GM12878 (cell line): Measurements from ENCODE around the gene DEFB124. TPM values are rescaled to one million over a fixed set of nuclear protein-coding genes. Genes with fewer than 3 reads are reported as not detected.
"Not testable (repeated sequence)": the region's sequence is repeated elsewhere in the genome, so short reads cannot be mapped to it uniquely, and the experiment has no call there.

ENCODE experiments used
- ATAC-seq: fragments of 200-7000 bp; cut with Tn5 transposase; 3 replicates; pipeline ENCODE4 v1.9.1; 2020; ENCODE audit warnings: mild to moderate bottlenecking, moderate library complexity
- BruUV-seq: library from RNA; stranded (reverse); fragments of 400-500 nt; replicated peaks from 2 replicates; lab custom pipeline; 2021; lab: Mats Ljungman, UMichigan
- CTCF ChIA-PET: fragments of 300-600 bp; sonication (Branson Sonifier 250); formaldehyde crosslinking; extraction: SDS; loops from one replicate; lab custom pipeline; 2021; ENCODE audit warnings: inconsistent platforms; lab: Yijun Ruan, JAX
- POLR2A ChIA-PET: fragments of 350-600 bp; formaldehyde crosslinking; extraction: SDS; loops from one replicate; lab custom pipeline; 2021; ENCODE audit warnings: inconsistent platforms; lab: Charles Lee
- RAD21 ChIA-PET: fragments of 300-600 bp; sonication (Branson Sonifier 250); formaldehyde crosslinking; loops from one replicate; lab custom pipeline; 2023; ENCODE audit warnings: antibody characterized with exemption; ENCODE audit not compliant: unreplicated experiment; lab: Charles Lee
- SMC1A ChIA-PET: fragments of 300-600 bp; sonication (Branson Sonifier 250); formaldehyde crosslinking; loops from one replicate; lab custom pipeline; 2023; ENCODE audit not compliant: unreplicated experiment, uncharacterized antibody; lab: Charles Lee
- DNase-seq: peaks from one replicate; pipeline ENCODE4 v3.0.0-alpha.2; 2011; ENCODE audit warnings: low read depth, low spot score
- FAIRE-seq: peaks from 3 replicates; lab custom pipeline; 2011; peaks lifted over from hg19 to GRCh38; lab: Jason Lieb, UNC
- H2AFZ ChIP-seq: 2 replicates; pipeline ENCODE4 v1.6.0; 2011; ENCODE audit warnings: low read depth, low read length, control low read depth; ENCODE audit not compliant: control insufficient read depth
- H3K27ac ChIP-seq: 2 replicates; pipeline ENCODE4 v1.5.1; 2011; ENCODE audit warnings: control low read depth; ENCODE audit not compliant: control insufficient read depth, insufficient read depth
- H3K27me3 ChIP-seq, 2 experiments: replicated peaks in 1 of 2; 2 replicates each; pipeline versions ENCODE4 v1.6.0 to v1.6.1; 2011; ENCODE audit warnings: low read length in 1 of 2; ENCODE audit not compliant: control insufficient read depth in 2 of 2, insufficient read depth in 2 of 2
- H3K36me3 ChIP-seq, 2 experiments: 2 replicates each; pipeline ENCODE4 v1.5.1; 2011; ENCODE audit warnings: low read length in 1 of 2; ENCODE audit not compliant: control insufficient read depth in 2 of 2, insufficient read depth in 2 of 2
- H3K4me1 ChIP-seq: 2 replicates; pipeline ENCODE4 v1.6.1; 2011; ENCODE audit warnings: mild to moderate bottlenecking, low read length, moderate library complexity, mixed read lengths; ENCODE audit not compliant: control insufficient read depth, insufficient read depth
- H3K4me2 ChIP-seq: 2 replicates; pipeline ENCODE4 v1.6.0; 2011; ENCODE audit warnings: control low read depth; ENCODE audit not compliant: control insufficient read depth, insufficient read depth
- H3K4me3 ChIP-seq: fragments of 200-600 bp; sonication (generic); 2 replicates; pipeline ENCODE4 v1.5.1; 2016
- H3K79me2 ChIP-seq: 2 replicates; pipeline ENCODE4 v1.6.0; 2011; ENCODE audit warnings: low read length; ENCODE audit not compliant: control insufficient read depth, insufficient read depth
- H3K9ac ChIP-seq: 2 replicates; pipeline ENCODE4 v1.8.0; 2011; ENCODE audit warnings: low read length, control low read depth, mixed read lengths; ENCODE audit not compliant: control insufficient read depth, insufficient read depth
- H3K9me3 ChIP-seq: replicated peaks from 3 replicates; pipeline ENCODE4 v1.5.1; 2011; ENCODE audit warnings: mild to moderate bottlenecking, low read length; ENCODE audit not compliant: control insufficient read depth, insufficient read depth
- H4K20me1 ChIP-seq: 2 replicates; pipeline ENCODE4 v1.6.0; 2011; ENCODE audit not compliant: control insufficient read depth, insufficient read depth
- CREB1 ChIP-seq: IDR thresholded peaks from 2 replicates; pipeline ENCODE4 v1.6.1; 2012; ENCODE audit warnings: low read depth, mild to moderate bottlenecking, inconsistent platforms
- ETV6 ChIP-seq, 2 experiments: fragments of 450-650 bp in 1 of 2; IDR thresholded peaks in 1 of 2; conservative IDR thresholded peaks in 1 of 2; 2 replicates each; pipeline ENCODE4 v1.6.1; 2014; ENCODE audit warnings: antibody characterized with exemption in 1 of 2, borderline replicate concordance in 1 of 2, low read depth in 1 of 2, mild to moderate bottlenecking in 1 of 2, moderate library complexity in 1 of 2
- EZH2 ChIP-seq: IDR thresholded peaks from 2 replicates; pipeline ENCODE4 v1.6.1; 2012; ENCODE audit warnings: low read depth, mild to moderate bottlenecking, control low read depth, inconsistent platforms, low read length, borderline replicate concordance; ENCODE audit not compliant: control insufficient read depth
- KAT2A ChIP-seq: conservative IDR thresholded peaks from 2 replicates; pipeline ENCODE4 v1.6.1; 2011; ENCODE audit warnings: low read depth, low read length; ENCODE audit not compliant: control insufficient read depth
- NFXL1 ChIP-seq: fragments of 450-650 bp; IDR thresholded peaks from 2 replicates; pipeline ENCODE4 v1.6.1; 2017; ENCODE audit warnings: antibody characterized with exemption, mild to moderate bottlenecking, borderline replicate concordance
- RUNX3 ChIP-seq: IDR thresholded peaks from 2 replicates; pipeline ENCODE4 v1.6.1; 2012; ENCODE audit warnings: low read length, inconsistent platforms
- SREBF2 ChIP-seq: IDR thresholded peaks from 2 replicates; pipeline ENCODE4 v1.6.1; 2012; ENCODE audit warnings: mild to moderate bottlenecking, low read length
- WGBS: methylation state at CpG from one replicate; pipeline ENCODE4 v1.1.6; 2016; ENCODE audit warnings: low lambda C conversion rate; ENCODE audit not compliant: insufficient replicate concordance, insufficient coverage; ENCODE audit errors: missing lambda C conversion rate; 5-methylcytosine and 5-hydroxymethylcytosine counted together
- in situ Hi-C: fragments of 300-500 bp; cut with MboI; formaldehyde crosslinking; loops from 9 replicates; pipeline ENCODE4 v1.14.3; 2018; ENCODE audit warnings: mixed read lengths
- intact Hi-C: fragments of 100-400 bp; cut with micrococcal nuclease; formaldehyde crosslinking; loops from one replicate; pipeline ENCODE4 v1.14.2; 2022; ENCODE audit not compliant: unreplicated experiment
- polyA plus RNA-seq, 11 experiments: library from polyadenylated mRNA; depleted of rRNA in 4 of 11; unstranded in 6 of 11; stranded (reverse) in 5 of 11; fragments of >200 nt; fragmentation: Nextera tagmentation in 4 of 11; fragmentation: Illumina TruSeq in 1 of 11; extraction: Ambion mirVana in 4 of 11; extraction: Trizol in 1 of 11; gene quantifications; 1 replicate in 1 of 11; 2 replicates in 10 of 11; pipeline versions ENCODE4 v1.2.1 to v1.2.3, GENCODE V29; 2011 to 2016; ENCODE audit warnings: inconsistent platforms in 2 of 11, missing spikeins in 2 of 11, low read depth in 1 of 11
- total RNA-seq, 4 experiments: library from RNA; depleted of rRNA in 3 of 4; stranded (reverse); fragments of >200 nt in 3 of 4; fragmentation: Illumina TruSeq in 1 of 4; extraction: Trizol in 1 of 4; gene quantifications; 2 replicates each; pipeline versions ENCODE4 v1.2.1 to v1.2.3, GENCODE V29; 2013 to 2021
- TF ChIP-seq, protein P1 (sequence below): IDR thresholded peaks from 2 replicates; pipeline ENCODE4 v1.6.1; 2012; ENCODE audit warnings: low read depth, low read length, improper control_type of control experiment

Gene DEFB124
- total and polyA plus RNA-seq, 10 of the 15 experiments (the other 5 are each of a cell fraction or from before 2014, with no cell fraction given), result not detected

DNA sequence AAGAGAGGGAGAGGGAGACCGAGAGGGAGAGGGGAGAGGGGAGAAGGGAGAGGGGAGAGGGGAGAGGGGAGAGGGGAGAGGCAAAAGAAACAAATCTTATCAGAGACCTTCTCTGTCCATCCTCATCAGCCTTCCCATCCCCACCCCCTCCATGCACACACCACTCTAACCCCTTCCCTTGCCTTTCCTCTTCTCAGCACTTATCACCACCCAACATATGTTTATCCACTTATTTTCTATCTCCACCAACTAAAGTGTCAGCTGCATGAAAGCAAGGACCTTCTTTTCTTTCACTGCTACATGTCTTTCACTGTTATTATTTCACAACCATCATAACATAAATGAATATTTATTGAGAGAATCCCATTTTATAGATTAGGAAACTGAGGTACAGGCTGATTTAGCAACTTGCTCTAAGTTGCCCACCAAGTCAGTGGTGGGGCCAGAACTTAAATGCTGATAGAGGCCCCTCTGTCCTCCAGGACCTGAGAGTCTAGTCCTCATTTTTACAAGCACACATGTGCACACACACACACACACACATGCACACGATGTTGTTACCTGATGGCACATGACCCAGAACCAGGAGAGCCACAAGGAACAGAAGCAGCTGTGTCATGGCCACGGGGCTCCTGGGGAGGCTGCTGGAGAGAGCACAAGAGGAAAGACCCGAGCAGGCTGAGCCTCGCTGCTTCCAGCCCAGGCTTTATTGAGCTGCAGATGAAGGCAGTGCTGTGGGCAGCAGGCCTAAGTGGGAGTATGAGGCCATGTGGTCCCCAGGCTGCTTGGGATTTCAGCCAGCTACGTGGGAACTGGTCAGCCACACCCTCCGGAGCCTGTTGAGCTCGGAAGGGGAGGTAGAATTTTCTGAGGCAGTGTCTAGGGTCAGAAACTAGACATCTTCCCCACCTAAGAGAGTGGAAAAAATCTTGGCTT, 2.3 kb downstream of the DEFB124 start (continued):
- TF ChIP-seq, protein P1, sequence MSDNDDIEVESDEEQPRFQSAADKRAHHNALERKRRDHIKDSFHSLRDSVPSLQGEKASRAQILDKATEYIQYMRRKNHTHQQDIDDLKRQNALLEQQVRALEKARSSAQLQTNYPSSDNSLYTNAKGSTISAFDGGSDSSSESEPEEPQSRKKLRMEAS, result no peak
- TF ChIP-seq EZH2 (no peak), NFXL1 (no peak), KAT2A (no peak), ETV6 (conservative IDR thresholded peaks at IDR 0.05 in 1 of 2, IDR thresholded peaks at IDR 0.05 in 1 of 2; ENCODE audit: borderline replicate concordance in 1 of 2, low read depth in 1 of 2) (no peak), SREBF2 (no peak), CREB1 (no peak), RUNX3 (no peak)

DNA sequence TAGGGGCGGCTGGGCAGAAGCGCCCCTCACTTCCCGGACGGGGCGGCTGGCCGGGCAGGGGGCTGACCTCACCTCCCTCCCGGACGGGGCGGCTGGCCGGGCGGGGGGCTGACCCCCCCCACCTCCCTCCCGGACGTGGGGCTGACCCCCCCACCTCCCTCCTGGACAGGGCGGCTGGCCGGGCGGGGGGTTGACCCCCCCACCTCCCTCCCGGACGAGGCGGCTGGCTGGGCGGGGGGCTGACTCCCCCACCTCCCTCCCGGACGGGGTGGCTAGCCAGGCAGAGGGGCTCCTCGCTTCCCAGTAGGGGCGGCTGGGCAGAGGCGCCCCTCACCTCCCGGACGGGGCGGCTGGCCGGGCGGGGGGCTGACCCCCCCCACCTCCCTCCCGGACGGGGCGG, 4.0 kb downstream of the DEFB124 start:
- FAIRE-seq, H3K27ac ChIP-seq, H3K36me3 ChIP-seq, H4K20me1 ChIP-seq, CTCF ChIA-PET, H3K4me1 ChIP-seq, SMC1A ChIA-PET, H3K9ac ChIP-seq, H3K4me2 ChIP-seq, H3K27me3 ChIP-seq, H2AFZ ChIP-seq, RAD21 ChIA-PET, H3K79me2 ChIP-seq, ATAC-seq, POLR2A ChIA-PET, BruUV-seq, intact Hi-C loops, H3K9me3 ChIP-seq, in situ Hi-C loops, H3K4me3 ChIP-seq, DNase-seq: not testable (repeated sequence)
- WGBS, result no CpG with 5 or more reads among the region's 33 CpGs
